Suprapubic skin (tissue), 4 donors: ENCODE data around the gene NOSIP.

Experiments
- EP300 ChIP-seq: sonication (generic); formaldehyde crosslinking; IDR thresholded peaks from one replicate; pipeline ENCODE4 v1.6.1; 2017; ENCODE audit warnings: antibody characterized with exemption
- POLR2AphosphoS5 ChIP-seq, 3 donors: sonication (generic); formaldehyde crosslinking; IDR thresholded peaks; one replicate each; pipeline ENCODE4 v1.6.1; 2017; ENCODE audit warnings: antibody characterized with exemption in 3 of 3
- TF ChIP-seq, protein P1 (sequence below), 2 donors: fragments of 200-600 bp in 1 of 2; fragments of 450-650 bp in 1 of 2; sonication (generic) in 1 of 2; IDR thresholded peaks; one replicate each; pipeline ENCODE4 v1.5.1; 2016 to 2019; ENCODE audit warnings: antibody characterized with exemption in 2 of 2, mild to moderate bottlenecking in 1 of 2, moderate library complexity in 1 of 2

DNA sequence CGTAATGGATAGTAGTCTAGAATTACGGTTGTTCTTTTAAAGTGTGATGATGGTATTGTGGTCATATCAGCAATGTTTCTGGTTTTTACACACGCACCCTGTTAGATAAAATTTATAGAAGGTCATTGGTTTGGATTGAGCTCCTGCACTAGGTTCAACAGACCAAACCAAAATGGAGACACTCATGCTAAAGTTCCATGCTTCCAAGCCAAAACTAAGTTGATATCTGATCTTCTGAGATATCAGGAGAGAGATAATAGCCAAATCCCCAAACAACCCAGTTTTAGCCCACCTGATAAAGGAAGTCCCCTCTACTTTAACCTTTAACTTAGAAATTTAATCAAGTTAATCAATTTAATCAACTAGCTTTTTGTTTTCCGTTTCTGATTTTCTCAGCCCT lies 1.2 kb downstream of the NOSIP start:
- TF ChIP-seq, protein P1, sequence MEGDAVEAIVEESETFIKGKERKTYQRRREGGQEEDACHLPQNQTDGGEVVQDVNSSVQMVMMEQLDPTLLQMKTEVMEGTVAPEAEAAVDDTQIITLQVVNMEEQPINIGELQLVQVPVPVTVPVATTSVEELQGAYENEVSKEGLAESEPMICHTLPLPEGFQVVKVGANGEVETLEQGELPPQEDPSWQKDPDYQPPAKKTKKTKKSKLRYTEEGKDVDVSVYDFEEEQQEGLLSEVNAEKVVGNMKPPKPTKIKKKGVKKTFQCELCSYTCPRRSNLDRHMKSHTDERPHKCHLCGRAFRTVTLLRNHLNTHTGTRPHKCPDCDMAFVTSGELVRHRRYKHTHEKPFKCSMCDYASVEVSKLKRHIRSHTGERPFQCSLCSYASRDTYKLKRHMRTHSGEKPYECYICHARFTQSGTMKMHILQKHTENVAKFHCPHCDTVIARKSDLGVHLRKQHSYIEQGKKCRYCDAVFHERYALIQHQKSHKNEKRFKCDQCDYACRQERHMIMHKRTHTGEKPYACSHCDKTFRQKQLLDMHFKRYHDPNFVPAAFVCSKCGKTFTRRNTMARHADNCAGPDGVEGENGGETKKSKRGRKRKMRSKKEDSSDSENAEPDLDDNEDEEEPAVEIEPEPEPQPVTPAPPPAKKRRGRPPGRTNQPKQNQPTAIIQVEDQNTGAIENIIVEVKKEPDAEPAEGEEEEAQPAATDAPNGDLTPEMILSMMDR (IDR thresholded peaks at IDR 0.05): no peak
- TF ChIP-seq POLR2AphosphoS5 (IDR thresholded peaks at IDR 0.05): no peak
- TF ChIP-seq EP300: no peak
